Kidney epithelial cell (primary cell): ENCODE measurements around the gene GPC1. TPM values are rescaled to one million over a fixed set of nuclear protein-coding genes. Genes with fewer than 3 reads are reported as not detected.

Experiments
- DNase-seq: peaks from one replicate; pipeline ENCODE4 v3.0.0-alpha.2; 2010; ENCODE audit warnings: low read depth
- H3K27me3 ChIP-seq: 2 replicates; pipeline ENCODE4 v1.6.0; 2011; ENCODE audit warnings: low read length; ENCODE audit not compliant: control insufficient read depth, insufficient read depth
- H3K36me3 ChIP-seq: 2 replicates; pipeline ENCODE4 v1.5.1; 2011; ENCODE audit warnings: low read length; ENCODE audit not compliant: control insufficient read depth, insufficient read depth
- H3K4me3 ChIP-seq: 2 replicates; pipeline ENCODE4 v1.5.1; 2011; ENCODE audit warnings: low read depth, mild to moderate bottlenecking, control low read depth, low read length
- total RNA-seq: library from RNA; depleted of rRNA; stranded (reverse); fragments of >200 nt; gene quantifications from 2 replicates; pipeline ENCODE4 v1.2.3, GENCODE V29; 2015
- TF ChIP-seq, protein P1 (sequence below): IDR thresholded peaks from 2 replicates; pipeline ENCODE4 v1.5.1; 2011; ENCODE audit warnings: mild to moderate bottlenecking, moderate library complexity, low read length, control low read depth, inconsistent platforms; ENCODE audit not compliant: insufficient read depth, poor library complexity, severe bottlenecking

GPC1 gene
- total RNA-seq, 1 donor from 2014 or later = 75.2 TPM

- Histone ChIP-seq H3K36me3 (no peaks in the 10 kb centered on the region), H3K27me3 (peaks cover 3% of the 10 kb centered on the region), H3K4me3 (no peak overlapping the region)
- TF ChIP-seq, protein P1, sequence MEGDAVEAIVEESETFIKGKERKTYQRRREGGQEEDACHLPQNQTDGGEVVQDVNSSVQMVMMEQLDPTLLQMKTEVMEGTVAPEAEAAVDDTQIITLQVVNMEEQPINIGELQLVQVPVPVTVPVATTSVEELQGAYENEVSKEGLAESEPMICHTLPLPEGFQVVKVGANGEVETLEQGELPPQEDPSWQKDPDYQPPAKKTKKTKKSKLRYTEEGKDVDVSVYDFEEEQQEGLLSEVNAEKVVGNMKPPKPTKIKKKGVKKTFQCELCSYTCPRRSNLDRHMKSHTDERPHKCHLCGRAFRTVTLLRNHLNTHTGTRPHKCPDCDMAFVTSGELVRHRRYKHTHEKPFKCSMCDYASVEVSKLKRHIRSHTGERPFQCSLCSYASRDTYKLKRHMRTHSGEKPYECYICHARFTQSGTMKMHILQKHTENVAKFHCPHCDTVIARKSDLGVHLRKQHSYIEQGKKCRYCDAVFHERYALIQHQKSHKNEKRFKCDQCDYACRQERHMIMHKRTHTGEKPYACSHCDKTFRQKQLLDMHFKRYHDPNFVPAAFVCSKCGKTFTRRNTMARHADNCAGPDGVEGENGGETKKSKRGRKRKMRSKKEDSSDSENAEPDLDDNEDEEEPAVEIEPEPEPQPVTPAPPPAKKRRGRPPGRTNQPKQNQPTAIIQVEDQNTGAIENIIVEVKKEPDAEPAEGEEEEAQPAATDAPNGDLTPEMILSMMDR = no peak
- no peak for DNase-seq
These were observed 37.9 kb upstream of the GPC1 start for GRCh38 chr2:240397542-240397916.

GRCh38 chr2:240397924-240398645 lies 37.4 kb upstream of the GPC1 start:
- no peak for DNase-seq
- TF ChIP-seq, protein P1 = no peak
- Histone ChIP-seq H3K4me3 (no peak overlapping the region), H3K36me3 (no peaks in the 10 kb centered on the region), H3K27me3 (peaks cover 3% of the 10 kb centered on the region)

DNA sequence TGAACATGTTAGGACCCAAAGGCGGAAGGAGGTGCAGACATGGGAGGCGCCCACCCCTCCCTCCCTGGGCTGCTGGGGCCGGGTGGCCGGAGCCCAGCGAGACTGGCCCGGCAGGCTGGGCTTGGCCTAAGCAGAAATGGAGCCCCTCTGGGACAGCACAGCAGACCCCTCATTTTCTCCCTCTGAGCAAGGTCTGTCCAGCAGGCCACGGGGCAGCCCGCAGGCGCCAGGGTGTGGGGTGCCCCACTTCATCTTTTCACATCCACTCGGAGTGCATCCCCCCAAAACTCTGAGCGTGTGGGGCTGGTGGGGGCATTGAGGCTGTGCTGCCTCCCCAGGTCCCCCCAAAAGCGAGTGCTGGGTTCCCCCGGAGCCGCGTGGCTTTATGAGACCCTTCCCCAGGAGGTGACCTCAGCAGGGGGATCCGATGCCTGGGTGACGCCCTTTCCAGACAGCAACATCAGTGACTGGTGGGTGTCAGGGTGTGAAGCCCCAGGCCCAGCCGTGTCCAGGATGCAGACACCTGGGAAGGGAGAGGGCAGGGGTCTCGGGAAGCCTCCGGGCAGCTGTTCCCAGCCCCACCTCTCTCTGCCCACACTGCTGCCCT lies 36.7 kb upstream of the GPC1 start:
- DNase-seq = no peak
- Histone ChIP-seq H3K36me3 (no peaks in the 10 kb centered on the region), H3K27me3 (peaks cover 3% of the 10 kb centered on the region), H3K4me3 (no peak overlapping the region)
- TF ChIP-seq, protein P1 = no peak

GRCh38 chr2:240399419-240400324 lies 35.8 kb upstream of the GPC1 start:
- no peak overlapping the region for H3K4me3 ChIP-seq
- no peak for DNase-seq
- H3K27me3 ChIP-seq = peaks cover 3% of the 10 kb centered on the region
- no peaks in the 10 kb centered on the region for H3K36me3 ChIP-seq
- TF ChIP-seq, protein P1 = no peak

GRCh38 chr2:240400371-240401161 lies 34.9 kb upstream of the GPC1 start:
- Histone ChIP-seq H3K27me3 (peaks cover 3% of the 10 kb centered on the region), H3K36me3 (no peaks in the 10 kb centered on the region), H3K4me3 (no peak overlapping the region)
- no peak for DNase-seq
- TF ChIP-seq, protein P1 = no peak
